HG02852 (cell line): Measurements from ENCODE around the gene ADORA2A.

Experiments used
- ATAC-seq: cut with Tn5 transposase; IDR thresholded peaks from one replicate; pipeline ENCODE4 v1.9.1; 2021; ENCODE audit warnings: mild to moderate bottlenecking, moderate library complexity; ENCODE audit not compliant: unreplicated experiment

ADORA2A gene

DNA sequence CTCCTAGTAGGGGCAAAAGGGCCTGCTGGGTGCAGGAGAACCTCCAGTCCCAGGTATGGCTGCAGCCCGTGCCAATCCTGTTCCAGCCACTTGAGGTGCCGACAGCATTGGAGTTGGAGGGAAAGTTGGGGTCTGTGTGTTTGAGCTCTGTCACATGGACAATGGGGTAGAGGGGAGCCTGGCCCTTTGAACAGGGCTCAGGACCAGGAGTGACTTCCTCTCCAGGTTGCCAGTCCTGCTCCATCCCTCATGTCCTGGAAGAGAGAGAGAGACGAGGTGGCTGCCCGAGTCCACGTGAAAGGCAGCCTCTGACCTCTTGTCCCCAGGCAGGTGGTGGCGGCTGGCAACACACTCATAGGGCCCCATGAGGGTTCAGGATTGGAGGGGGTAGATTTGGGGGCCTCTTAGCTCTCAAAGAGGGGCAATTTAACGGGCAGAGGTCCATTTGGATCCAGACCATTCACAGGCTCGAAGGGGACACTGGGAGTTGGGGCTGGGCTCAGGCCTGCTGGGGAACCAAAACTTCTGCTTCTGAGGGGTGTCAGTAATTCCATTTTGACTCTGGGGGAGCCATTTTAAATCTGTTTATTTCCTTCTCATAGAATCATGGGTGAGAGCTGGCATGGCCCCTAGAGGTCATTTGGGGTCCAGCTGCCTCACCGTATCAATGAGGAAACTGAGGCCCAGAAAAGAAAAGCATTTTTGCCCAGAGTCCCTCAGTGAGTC is 4.1 kb downstream of the ADORA2A start:
- ATAC-seq, result no peak

DNA sequence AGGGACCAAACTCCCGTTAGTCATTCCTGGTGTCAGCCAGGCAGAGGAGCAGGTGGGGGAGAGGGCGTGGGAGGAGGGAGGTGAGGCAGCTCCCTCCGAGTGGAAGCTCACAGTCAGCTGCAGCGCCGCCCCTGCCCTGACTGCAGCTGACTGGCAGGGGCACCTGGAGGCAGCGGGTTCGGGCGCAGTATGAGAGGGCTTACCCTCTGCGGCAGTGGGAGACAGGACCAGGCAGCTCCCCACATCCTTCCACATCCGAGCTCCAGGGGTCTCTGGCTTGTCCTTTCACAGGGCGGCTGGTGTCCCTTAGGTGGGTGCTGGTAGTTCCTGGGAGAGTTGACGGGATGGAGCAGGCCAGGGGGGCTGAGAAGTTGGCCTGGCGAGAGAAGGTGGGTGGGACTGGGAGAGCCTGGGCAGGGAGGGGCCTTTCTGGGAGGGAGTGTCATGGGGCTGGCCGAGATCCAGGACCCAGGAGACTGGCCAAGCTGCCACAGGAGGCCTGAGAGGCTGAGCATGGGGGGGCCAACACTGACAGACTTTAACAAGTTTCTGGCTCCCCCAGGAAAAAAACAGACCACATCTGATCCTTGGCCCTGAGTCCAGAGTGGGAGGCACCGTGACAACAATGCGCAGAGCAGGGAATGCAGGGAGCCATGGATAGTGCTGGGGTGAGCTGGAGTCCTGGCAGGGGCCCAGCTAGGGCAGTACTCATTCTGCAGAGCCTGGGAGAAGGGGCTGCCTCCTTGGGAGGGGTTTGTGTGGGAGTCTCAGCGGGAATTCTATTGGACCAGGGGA is 4.9 kb downstream of the ADORA2A start:
- no peak for ATAC-seq

DNA sequence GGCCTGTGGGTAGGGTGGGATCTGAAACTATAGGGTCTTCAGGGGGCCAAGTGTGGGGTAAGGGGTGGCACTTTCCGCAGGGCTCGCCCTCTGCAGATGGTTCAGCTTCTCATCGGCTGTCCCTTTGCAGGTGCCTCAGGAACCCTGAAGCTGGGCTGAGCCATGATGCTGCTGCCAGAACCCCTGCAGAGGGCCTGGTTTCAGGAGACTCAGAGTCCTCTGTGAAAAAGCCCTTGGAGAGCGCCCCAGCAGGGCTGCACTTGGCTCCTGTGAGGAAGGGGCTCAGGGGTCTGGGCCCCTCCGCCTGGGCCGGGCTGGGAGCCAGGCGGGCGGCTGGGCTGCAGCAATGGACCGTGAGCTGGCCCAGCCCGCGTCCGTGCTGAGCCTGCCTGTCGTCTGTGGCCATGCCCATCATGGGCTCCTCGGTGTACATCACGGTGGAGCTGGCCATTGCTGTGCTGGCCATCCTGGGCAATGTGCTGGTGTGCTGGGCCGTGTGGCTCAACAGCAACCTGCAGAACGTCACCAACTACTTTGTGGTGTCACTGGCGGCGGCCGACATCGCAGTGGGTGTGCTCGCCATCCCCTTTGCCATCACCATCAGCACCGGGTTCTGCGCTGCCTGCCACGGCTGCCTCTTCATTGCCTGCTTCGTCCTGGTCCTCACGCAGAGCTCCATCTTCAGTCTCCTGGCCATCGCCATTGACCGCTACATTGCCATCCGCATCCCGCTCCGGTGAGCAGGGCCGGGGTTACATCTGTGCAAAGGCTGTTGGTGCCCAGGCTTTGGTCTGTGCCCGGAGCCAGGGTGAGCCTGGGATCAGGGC is 5.8 kb downstream of the ADORA2A start:
- no peak for ATAC-seq

DNA sequence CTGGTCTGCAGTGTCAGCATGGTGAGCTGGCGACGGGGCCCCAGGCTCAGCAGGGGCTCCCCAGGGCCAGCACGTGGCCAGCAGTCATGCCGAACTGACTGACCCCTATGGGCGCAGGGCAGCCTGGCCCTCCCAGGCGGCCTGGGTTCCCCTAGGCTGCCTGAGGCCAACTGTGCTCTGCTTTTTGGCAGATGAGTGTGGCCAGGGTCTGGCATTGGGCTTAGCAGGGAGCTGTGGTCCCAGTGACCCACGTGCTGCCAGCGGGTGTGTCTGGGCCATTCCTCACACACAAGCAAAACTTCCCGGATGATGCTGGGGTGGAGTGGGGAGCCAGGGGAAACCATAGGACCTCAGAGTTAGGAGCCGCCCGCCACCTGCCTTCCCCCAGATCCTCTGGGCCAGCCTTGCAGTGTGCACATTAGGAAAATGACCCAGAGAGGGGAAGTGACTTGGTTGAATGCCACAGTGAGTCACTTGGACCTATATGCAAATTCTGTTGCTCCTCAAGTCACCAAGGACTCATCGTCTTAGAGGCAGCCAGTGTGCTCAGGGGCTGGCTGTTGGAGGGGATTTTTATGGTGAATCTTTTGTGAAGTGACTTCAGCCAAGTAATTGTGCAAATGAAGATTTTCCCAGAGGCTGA is 6.5 kb downstream of the ADORA2A start:
- ATAC-seq, result peak; percentile 72

DNA sequence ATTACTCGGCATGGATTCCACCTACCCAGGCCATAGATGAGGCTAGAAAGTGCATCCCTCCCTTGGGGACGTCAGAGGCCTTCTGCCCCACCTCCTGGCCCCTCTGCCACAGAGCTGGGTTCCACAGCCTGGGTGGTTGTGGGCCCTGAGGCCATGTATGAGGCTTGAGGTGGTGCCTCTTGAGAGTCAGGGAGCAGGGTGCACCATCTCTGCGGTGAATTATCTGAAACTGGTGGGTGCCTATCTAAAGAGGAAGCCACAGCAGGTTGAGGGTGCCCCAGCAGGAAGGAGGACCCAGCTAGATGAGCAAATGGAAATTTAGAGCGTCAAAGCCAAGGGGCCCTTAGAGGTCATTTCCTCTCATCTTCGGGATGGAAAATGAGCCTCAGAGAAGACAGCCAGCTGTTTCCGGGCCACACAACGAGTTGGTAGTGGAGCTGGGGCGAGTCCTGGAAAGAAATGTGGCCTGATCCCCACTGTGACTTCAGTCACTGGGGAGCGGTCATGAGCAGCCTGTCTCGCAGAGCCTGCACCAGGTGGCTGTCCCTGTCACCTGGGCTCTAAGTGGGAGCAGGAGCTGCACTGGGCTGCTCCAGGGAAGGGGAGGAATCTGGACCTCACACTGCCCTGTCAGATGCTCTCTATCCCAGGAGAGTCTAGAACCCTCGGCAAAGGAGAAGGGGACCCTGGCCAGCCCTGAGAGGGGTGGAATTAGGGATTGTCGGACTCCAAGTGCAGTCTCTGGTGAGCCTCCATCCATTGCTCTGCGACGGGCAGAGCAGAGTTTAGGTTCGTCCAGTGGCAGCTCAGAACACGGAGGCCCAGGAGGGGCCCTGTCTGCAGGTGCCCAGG is 7.3 kb downstream of the ADORA2A start:
- ATAC-seq, result peak; percentile 34

DNA sequence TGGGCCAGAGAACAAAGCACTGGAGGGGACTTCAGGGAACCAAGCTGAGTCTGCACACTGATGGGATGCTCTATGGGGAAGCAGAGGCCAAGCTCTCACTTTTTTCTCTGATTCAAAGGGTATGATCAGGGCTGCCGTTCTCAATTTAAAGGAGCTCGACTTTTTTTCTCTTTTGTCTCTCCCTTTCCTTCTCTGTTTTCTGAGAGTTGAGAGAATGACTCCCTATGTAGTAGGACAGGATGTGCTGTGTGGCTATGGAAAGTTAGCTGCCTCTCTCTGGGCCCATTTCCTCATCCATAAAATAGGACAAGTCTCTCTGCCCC is 7.9 kb downstream of the ADORA2A start:
- ATAC-seq, result no peak

DNA sequence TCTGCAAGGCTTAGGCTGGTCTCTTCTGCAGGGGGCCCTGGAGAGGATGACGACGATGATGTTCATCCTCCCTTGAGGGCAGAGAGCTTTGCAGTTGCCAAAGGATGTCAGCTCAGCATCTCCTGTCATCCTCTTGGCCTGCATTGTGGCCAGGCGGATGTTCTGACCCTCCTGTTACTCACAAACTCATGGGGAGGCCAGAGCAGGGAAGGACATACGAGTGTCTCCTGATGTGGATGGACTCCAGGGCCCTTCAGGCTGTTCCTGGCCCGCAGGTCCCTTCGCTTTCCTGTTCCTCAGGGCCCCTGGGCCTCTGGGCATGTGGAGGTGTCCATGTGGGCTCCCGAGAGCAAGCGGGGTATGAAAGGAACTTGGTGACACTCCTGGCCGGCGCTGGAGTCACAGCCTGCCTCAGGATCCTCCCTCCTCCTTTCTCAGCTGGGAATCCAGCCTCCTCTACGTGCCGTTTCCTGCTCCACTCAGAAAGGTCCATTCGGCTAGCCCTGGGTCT is 8.5 kb downstream of the ADORA2A start:
- ATAC-seq, result no peak

DNA sequence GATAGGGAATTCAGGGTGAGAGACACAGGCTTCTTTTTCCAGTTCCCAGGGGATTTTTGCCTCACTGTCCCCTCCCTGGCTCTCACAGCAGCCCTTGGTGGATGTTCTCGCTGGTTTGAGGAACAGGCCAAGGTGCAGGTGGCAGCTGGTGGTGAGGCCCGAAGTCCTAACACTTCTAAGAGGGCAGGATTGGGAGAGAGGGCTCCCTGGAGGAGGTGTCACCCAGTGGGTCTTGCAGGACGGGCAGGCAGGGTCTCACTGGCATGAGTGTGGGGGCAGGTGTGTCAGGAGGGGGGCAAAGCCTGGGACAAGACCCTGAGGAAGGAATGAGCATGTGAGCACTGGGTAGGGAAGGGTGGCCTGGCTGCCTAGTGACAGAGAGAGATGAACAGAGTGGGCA is 9.2 kb downstream of the ADORA2A start:
- no peak for ATAC-seq

DNA sequence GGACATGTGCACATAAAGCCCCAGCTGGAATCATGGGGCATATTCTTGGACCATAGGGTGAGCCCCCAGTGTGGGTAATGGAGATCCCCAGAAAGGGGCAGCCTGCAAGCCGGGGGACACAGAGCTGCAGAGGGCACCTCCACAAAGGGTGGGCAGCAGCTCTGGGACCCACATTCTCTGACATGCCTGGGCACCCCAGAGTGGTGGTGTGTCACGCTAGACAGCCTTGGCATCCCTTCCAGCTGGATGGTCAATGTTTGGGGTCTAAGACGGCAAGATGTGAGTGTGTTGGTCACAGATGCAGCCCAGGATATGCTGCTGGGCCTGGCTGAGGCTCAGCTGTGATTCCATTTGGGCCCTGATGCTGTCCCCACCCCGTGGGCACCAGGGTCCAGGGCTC is 9.7 kb downstream of the ADORA2A start:
- no peak for ATAC-seq

DNA sequence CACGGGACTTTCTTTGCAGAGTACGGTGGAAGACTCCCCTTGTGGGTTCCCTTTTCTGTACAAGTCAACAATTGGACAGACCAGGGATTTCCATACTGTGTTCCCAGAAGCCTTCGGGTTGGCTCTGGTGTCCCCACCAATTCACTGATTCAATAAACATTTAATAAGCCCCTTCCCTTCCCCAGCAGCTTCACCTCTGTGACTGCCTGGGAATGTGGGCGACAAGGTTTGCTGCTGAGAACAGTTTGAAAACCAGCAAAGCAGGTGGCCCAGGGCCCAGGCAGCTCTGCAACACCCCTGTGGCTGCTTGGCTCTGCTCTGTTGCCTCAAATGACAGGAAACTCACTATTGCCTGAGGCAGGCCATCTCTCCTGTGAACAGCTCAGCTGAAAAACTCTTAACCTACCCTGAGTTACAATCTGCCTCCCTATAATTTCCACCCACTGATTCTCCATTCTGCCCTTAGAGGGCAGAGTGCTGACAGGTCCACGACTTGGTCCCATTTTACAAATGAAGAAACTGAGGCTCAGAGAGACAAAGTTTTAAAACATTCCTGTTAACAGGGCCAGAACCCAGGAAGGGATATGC is 10.4 kb downstream of the ADORA2A start:
- peak; percentile 35 for ATAC-seq

DNA sequence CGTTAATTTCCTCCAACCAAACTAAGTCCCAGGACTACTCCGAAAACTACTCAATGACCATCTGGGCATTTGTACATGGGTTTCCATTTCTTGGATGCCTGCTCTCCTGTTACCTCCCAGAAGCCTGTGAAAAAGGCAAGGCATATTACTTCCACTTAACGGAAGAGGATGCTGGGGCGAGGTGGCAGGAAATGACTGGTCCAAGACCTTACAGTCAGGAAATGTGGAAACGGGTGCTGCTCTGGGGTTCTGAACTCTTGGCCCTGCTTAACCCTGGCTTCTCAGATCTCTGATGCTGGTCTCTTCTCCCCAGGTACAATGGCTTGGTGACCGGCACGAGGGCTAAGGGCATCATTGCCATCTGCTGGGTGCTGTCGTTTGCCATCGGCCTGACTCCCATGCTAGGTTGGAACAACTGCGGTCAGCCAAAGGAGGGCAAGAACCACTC is 12.9 kb downstream of the ADORA2A start:
- ATAC-seq, result no peak

DNA sequence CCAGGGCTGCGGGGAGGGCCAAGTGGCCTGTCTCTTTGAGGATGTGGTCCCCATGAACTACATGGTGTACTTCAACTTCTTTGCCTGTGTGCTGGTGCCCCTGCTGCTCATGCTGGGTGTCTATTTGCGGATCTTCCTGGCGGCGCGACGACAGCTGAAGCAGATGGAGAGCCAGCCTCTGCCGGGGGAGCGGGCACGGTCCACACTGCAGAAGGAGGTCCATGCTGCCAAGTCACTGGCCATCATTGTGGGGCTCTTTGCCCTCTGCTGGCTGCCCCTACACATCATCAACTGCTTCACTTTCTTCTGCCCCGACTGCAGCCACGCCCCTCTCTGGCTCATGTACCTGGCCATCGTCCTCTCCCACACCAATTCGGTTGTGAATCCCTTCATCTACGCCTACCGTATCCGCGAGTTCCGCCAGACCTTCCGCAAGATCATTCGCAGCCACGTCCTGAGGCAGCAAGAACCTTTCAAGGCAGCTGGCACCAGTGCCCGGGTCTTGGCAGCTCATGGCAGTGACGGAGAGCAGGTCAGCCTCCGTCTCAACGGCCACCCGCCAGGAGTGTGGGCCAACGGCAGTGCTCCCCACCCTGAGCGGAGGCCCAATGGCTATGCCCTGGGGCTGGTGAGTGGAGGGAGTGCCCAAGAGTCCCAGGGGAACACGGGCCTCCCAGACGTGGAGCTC is 13.5 kb downstream of the ADORA2A start:
- ATAC-seq, result no peak

DNA sequence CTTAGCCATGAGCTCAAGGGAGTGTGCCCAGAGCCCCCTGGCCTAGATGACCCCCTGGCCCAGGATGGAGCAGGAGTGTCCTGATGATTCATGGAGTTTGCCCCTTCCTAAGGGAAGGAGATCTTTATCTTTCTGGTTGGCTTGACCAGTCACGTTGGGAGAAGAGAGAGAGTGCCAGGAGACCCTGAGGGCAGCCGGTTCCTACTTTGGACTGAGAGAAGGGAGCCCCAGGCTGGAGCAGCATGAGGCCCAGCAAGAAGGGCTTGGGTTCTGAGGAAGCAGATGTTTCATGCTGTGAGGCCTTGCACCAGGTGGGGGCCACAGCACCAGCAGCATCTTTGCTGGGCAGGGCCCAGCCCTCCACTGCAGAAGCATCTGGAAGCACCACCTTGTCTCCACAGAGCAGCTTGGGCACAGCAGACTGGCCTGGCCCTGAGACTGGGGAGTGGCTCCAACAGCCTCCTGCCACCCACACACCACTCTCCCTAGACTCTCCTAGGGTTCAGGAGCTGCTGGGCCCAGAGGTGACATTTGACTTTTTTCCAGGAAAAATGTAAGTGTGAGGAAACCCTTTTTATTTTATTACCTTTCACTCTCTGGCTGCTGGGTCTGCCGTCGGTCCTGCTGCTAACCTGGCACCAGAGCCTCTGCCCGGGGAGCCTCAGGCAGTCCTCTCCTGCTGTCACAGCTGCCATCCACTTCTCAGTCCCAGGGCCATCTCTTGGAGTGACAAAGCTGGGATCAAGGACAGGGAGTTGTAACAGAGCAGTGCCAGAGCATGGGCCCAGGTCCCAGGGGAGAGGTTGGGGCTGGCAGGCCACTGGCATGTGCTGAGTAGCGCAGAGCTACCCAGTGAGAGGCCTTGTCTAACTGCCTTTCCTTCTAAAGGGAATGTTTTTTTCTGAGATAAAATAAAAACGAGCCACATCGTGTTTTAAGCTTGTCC is 14.3 kb downstream of the ADORA2A start:
- no peak for ATAC-seq

DNA sequence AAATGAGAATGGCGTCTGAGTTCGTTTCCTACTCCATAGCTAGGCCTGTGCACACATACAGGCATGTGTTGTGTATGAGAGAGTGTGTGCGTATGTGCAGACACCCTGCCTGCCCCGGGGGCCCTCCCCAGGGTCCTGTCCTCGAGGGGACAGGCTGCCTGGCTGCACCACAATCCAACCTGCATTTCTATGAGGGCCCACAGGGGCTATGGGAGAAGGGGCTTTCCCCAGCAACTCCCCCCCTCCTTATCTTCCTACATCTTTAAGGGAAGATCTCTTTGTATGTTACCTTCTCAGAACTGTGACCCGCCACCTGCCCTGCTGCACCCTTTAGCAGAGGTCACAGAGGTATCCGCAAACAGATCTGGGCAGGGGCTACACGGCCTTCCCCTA is 14.9 kb downstream of the ADORA2A start:
- no peak for ATAC-seq

DNA sequence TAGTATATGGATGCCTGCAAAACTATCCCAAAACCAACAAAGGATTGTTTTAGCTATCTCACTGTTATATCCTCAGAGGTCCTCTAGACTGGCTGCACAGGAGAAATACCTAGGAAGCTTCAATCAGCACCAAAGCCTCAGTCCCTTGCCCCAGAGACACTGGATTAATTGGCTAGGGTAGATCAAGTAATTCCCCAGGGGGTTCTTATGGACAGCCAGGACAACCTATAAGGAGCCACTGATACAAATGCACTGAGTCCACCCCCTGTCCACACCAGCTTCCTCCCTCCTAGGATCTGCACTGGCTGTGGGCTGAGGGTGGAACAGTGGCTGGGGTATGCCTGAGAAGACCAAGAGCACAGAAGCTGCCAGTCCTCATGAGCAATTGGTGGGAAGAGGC is 16.3 kb downstream of the ADORA2A start:
- no peak for ATAC-seq

DNA sequence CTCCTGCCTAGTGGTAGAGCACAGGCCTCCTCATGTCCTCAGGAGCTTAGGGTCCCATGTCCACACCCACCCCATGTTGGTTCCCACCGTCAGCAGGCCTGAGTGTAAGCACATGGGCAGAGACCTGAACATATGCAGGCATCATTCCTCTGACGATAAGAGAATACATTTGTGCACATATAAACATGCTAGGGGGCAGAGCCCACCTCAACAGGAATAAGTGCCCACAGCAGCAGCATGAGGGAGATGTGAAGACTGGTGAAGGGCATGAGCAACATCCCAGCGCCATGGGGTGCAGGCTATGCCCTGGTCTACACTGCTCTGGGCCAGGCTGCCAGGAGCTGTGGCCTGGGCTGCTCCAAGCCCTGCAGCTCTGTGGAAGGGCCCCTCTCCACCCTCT is 16.9 kb downstream of the ADORA2A start:
- no peak for ATAC-seq

DNA sequence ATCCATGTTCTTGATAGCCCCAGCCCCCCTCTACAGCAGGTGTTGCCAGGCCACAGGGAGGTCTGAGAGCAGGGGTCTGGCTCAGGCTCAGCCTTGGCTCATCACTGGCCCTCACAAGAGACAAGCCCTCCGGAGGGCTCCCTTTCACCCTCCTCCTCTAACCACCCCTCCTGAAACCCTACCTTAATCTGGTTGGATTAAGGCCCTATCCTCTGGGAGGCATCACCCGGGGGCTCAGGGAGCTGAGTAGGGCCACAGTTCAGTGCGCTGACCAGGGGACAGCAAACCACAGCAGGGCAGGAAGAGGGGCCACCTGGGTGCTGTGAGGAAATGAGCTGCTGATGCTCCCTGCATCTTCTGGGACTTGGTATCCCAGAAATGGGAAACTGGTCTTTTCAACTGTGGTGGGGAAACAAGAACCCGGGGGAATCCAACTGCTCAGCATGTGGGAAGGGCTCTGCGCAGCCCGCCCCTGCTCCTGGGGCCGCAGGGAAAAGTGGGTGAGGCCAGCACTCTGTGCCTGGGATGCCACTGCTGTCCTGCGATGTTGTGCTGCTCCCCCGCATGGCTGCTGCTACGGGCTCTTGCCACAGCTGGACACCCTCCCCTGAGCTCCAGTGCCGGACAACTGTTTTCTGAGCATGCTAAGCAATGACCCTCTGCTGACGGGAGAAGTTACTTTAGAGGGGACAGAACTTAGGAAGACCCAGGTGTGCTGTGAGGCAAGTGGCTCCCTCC is 17.5 kb downstream of the ADORA2A start:
- ATAC-seq, result no peak
